Gastrocnemius medialis (tissue), 4 donors: ENCODE data around the gene SRRM3.
"Not testable (repeated sequence)": the region's sequence is repeated elsewhere in the genome, so short reads cannot be mapped to it uniquely, and the experiment has no call there.

ENCODE experiments used
- POLR2A ChIP-seq, 2 donors: fragments of 450-650 bp; IDR thresholded peaks; one replicate each; pipeline ENCODE4 v1.6.1; 2017; ENCODE audit warnings: antibody characterized with exemption in 2 of 2, mild to moderate bottlenecking in 2 of 2, moderate library complexity in 2 of 2
- TF ChIP-seq, protein P1 (sequence below), 5 experiments: fragments of 450-650 bp in 3 of 5; fragments of 200-600 bp in 2 of 5; sonication (generic) in 2 of 5; IDR thresholded peaks in 4 of 5; conservative IDR thresholded peaks in 1 of 5; 1 replicate in 4 of 5; 2 replicates in 1 of 5; pipeline ENCODE4 v1.5.1; 2016 to 2019; ENCODE audit warnings: antibody characterized with exemption in 5 of 5, mild to moderate bottlenecking in 3 of 5, moderate library complexity in 3 of 5

DNA sequence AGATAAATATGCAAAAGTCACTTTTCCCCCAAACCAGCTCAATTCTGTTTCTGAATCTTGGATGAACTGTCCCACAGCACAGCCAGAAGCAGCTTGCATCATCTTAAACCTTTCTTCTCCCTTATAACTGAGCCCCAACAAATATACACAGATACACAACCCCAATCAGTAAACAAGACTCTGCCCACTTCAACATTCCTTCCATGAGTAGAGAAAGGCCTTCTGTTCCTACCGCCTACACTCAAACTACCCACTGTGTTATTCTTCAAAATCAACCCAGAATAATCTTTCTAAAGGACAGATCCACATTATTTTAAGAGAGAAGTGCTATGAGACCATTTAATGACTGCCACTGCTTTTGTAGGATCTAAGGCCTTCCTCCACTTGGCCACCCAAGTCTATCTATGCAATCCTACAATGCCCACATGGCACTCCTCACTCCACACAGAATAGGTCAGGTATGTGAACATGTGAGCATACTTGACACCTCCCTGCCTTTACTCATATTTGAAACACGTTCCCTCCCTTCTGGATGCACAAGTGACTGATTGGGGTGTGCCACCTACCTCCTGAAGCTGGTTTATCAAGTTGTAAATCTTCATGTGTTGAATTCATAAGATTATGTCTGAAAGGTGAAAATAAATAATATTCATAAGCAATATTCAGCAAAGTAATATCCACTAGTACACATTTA, 44.6 kb upstream of the SRRM3 start:
- TF ChIP-seq, protein P1, sequence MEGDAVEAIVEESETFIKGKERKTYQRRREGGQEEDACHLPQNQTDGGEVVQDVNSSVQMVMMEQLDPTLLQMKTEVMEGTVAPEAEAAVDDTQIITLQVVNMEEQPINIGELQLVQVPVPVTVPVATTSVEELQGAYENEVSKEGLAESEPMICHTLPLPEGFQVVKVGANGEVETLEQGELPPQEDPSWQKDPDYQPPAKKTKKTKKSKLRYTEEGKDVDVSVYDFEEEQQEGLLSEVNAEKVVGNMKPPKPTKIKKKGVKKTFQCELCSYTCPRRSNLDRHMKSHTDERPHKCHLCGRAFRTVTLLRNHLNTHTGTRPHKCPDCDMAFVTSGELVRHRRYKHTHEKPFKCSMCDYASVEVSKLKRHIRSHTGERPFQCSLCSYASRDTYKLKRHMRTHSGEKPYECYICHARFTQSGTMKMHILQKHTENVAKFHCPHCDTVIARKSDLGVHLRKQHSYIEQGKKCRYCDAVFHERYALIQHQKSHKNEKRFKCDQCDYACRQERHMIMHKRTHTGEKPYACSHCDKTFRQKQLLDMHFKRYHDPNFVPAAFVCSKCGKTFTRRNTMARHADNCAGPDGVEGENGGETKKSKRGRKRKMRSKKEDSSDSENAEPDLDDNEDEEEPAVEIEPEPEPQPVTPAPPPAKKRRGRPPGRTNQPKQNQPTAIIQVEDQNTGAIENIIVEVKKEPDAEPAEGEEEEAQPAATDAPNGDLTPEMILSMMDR (IDR thresholded peaks at IDR 0.05 in 4 of 5, conservative IDR thresholded peaks at IDR 0.05 in 1 of 5), result not testable (repeated sequence)
- TF ChIP-seq POLR2A (IDR thresholded peaks at IDR 0.05), result not testable (repeated sequence)
